HG02981 (cell line): ENCODE measurements around the gene NUP210L.

Experiments used
- ATAC-seq: cut with Tn5 transposase; IDR thresholded peaks from one replicate; pipeline ENCODE4 v1.9.1; 2021; ENCODE audit warnings: mild to moderate bottlenecking, moderate library complexity; ENCODE audit not compliant: unreplicated experiment

NUP210L gene

DNA sequence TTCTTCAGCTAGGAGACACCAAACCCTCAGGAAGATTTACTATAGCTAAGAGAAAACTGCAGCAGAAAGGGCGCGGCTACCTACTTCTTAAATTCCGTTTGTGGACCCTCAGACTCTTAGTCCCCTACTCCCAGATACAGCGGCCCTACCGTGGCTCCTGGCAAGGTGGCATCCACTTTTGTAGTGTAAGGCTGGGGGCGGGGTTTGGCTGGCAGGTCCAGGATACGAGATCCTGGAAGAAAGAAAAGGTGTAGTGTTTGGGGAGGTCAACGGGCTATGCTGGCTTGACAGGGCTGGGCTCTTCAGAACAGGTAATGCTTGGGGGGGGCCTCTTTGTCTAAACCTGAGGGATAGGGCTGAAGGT, 186.9 kb downstream of the NUP210L start:
- no peak for ATAC-seq

DNA sequence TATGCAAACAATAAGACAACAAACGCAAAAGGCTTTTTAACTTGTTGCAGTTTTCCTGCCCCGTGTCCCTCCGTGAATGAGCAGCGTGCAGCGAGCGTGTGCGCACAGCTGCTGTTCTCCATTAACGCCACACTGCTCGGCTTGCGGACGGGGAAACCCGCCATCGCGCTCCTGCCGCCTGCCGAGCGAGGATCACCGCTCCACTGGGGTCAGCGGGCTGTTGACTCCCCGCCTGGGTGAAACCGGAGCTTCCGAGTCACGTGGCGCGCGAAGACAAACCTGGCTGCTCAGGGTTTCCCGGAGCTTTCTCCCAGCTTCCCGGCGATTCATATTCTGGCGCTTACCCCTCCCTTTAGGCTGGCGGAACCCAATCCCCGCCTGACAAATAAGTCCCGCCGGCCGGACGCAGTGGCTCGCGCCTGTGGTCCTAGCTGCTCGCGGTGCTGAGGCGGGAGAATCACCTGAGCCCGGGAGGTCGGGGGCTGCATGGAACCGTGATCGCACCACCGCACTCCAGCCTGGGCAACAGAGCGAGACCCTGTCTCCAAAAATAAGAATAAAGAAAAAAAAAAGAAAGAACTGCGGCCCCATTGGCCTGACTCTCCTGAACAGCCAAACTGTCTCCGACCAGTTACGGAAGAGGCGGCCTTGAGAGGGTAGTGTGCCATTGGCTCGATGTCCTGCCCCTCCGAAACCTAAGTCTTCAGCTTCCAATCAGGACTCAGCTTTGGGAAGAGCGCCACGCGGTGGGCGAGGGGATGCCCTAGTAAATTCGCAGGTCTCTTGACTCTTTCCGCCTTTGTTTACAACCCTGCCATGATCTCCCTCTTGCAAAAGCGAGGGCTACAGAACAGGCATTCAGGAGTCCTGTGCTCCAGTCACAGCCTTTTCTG, 187.5 kb downstream of the NUP210L start, which contains the start of gene CREB3L4:
TSS of gene CREB3L4 (plus strand) at position 796 of the 893 bp plus-strand sequence. CDS start 624 bp downstream, outside the sequence.
- peak; percentile 77 for ATAC-seq

- ATAC-seq = no peak
These were observed 191.0 kb downstream of the NUP210L start for GRCh38 chr1:153963850-153964331.

GRCh38 chr1:153963030-153963849, 191.6 kb downstream of the NUP210L start, which contains the start of gene SLC39A1:
Gene SLC39A1, minus strand, starts transcription at chr1:153963537. Its CDS starts 822 bp downstream, at chr1:153962715.
- ATAC-seq = peak; percentile 42

- no peak for ATAC-seq
These were observed 192.5 kb downstream of the NUP210L start for GRCh38 chr1:153962088-153963029.

DNA sequence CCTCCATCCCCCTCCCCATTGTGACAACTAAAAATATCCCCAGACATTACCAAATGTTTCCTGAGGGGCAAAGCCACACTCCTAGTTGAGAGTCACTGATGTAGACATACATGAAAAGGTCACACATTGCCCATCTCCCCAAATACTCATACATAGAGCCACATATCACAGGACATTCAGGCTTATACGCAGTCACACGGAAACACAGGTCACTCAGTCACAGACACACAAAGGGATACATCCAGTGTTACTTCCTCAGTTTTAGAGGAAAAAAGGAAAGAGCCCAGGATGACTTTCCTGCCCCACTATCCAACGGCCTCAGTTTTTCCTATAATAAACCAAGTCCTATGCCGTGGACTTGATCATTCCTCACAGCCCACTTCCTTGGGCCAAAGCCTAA, 193.5 kb downstream of the NUP210L start:
- ATAC-seq = no peak

GRCh38 chr1:153960206-153960605, 194.7 kb downstream of the NUP210L start:
- no peak for ATAC-seq

GRCh38 chr1:153959454-153959853, 195.4 kb downstream of the NUP210L start:
- no peak for ATAC-seq

DNA sequence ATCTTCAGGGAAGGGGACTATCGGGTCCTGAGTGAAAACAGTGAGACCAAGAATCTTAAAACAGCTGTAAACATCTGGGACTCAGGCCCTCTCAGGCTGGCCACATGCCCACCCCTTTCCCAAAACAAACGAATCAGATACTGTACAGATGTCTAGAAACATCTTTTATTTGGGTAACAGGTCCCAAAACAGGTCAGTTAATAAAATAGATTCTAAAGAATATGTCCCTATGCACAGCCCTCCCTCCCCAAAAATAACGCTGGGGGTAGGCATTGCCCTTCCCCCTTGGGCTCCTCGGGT, 196.0 kb downstream of the NUP210L start:
- ATAC-seq = no peak

DNA sequence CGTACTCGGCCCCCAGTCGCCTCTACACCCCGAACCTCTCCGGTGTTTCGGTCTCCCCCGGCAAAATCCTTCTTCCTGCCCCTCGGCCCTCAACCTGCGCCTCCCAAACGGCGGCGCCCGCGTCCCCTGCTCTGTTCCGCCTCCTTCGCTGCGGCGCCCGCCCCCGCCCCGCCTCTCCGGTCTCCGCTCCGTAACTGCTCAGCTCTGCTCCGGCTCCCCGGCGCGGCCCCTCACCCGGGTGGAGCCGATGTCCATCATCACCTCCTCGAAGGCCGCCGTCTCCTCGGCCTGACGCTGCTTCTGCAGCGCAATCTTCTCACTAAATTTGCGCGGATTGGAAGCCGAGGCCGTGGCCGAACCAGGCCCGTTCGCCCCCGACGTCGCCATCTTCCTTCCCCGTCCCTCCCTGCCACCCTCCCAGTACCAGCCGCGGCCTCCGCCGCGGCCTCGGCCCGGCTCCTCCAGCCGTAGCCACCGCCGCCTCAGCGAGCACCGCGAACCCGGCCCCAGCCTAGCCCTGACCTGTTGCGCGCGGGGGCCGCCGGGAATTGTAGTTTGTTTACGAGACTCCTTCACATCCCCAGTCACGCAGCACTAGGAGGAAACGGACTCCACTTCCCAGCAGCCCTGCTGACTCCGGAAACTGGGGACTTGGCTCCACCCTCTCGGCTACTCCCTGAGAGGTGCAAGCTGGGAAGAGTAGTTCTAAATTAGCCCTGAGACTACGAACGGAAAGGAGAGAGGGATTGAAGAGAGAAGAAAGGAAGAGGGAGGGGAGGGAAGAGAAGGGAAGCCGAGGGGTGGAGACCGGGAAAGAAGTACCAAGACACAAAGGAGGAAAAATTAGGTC, 196.5 kb downstream of the NUP210L start, which contains the start of gene CRTC2:
TSS of gene CRTC2 (minus strand) at position 502 of the 850 bp plus-strand sequence. CDS start at position 387, 115 bp downstream.
- peak; percentile 81 for ATAC-seq

DNA sequence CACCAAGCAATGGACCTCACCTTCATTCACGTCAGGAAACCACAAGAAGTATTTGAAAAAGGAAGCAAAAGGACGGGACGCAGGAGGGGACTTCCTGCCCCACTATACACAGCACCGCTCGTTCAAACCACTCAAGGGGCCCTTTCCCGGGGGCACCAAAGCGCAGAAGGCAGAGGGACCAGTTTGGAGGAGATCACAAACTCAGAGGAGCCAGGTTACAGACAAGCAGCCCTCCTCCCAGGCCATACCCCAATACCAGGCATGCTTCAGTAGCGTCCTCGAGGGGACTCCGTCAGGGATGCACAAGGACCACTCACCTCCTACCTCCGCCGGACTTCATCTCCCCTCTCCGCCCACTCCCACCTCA, 197.1 kb downstream of the NUP210L start:
- no peak for ATAC-seq

GRCh38 chr1:153956997-153957715, 197.7 kb downstream of the NUP210L start:
- no peak for ATAC-seq

GRCh38 chr1:153954826-153955225, 200.0 kb downstream of the NUP210L start:
- ATAC-seq = no peak

- ATAC-seq = no peak
These were observed 201.0 kb downstream of the NUP210L start for GRCh38 chr1:153953859-153954365.

- ATAC-seq = no peak
These were observed 203.1 kb downstream of the NUP210L start for GRCh38 chr1:153951801-153952200.

DNA sequence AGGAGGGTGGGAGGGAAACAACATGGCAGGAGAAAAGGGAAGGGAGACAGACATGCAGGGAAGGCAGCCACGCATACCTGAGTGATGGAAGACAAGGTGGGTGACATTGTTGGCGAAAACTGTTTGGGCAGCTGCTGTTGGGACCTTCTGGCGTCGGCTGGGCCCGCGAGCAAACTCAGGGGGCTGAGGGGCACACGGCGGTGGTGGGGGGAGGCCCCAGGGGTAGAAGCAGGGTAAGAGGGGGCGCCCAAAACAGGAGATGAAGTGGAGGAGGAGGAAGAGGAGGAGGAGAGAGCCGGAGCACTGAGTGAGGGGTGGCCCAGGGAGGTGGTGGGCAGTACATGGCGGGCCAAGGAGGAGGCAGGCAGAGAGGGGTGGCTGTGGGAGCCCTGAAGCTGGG, 203.7 kb downstream of the NUP210L start:
- no peak for ATAC-seq

DNA sequence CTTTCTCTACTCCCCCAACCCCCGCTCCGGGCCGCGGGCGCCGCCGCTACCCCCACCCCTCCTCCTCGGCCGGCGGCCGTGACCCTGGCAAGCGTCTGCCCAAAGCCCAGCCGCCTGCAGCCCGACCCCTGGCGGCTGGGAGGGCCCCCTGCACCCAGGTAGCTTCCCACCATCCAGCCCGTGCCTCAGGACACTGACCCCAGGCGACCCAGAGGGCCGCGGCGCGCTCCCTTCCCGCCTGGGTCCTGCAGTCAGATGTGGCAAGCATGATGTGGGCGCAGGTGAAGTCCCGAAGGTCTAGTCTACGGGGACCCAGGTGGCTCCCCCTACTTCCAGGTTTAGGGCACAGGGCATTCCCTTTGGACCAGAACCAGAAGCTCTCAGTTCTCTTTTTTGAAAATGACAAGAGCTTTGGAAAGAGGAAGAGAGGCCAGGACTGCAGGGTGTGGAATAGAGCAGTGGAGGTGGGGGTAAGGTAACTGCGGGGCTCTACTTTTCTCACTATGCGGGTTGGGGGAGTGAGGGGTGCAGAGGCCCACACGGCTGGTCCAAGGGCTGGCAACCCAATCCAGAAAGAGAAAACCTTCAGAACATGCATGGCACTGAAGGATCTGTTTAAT, 208.1 kb downstream of the NUP210L start, which contains the start of gene DENND4B:
TSS of gene DENND4B (minus strand) at position 97 of the 620 bp plus-strand sequence. CDS start 2,344 bp downstream, outside the sequence.
- ATAC-seq = peak; percentile 73
